Liver (tissue), 3 donors: ENCODE results near the gene BPGM.

Experiments
- ATF3 ChIP-seq: IDR thresholded peaks from 2 replicates; pipeline ENCODE4 v1.6.1; 2016; ENCODE audit warnings: antibody characterized with exemption
- CTCF ChIP-seq: fragments of 150-350 bp; IDR thresholded peaks from 2 replicates; pipeline ENCODE4 v1.5.1; 2017; ENCODE audit warnings: improper control_type of control experiment, low read depth, low read length; ENCODE audit not compliant: missing input control
- GABPA ChIP-seq, 2 donors: IDR thresholded peaks in 1 of 2; conservative IDR thresholded peaks in 1 of 2; 2 replicates each; pipeline ENCODE4 v1.6.1; 2016; ENCODE audit warnings: antibody characterized with exemption in 2 of 2, mild to moderate bottlenecking in 1 of 2, moderate library complexity in 1 of 2
- MAX ChIP-seq: IDR thresholded peaks from 2 replicates; pipeline ENCODE4 v1.6.1; 2016; ENCODE audit warnings: antibody characterized with exemption
- RAD21 ChIP-seq, 2 donors: IDR thresholded peaks; 2 replicates each; pipeline ENCODE4 v1.6.1; 2016; ENCODE audit warnings: antibody characterized with exemption in 2 of 2, mild to moderate bottlenecking in 2 of 2
- REST ChIP-seq: IDR thresholded peaks from 2 replicates; pipeline ENCODE4 v1.6.1; 2016; ENCODE audit warnings: antibody characterized with exemption, mild to moderate bottlenecking
- SP1 ChIP-seq: IDR thresholded peaks from 2 replicates; pipeline ENCODE4 v1.6.1; 2018; ENCODE audit warnings: antibody characterized with exemption, mild to moderate bottlenecking
- YY1 ChIP-seq: IDR thresholded peaks from 2 replicates; pipeline ENCODE4 v1.6.1; 2016; ENCODE audit warnings: antibody characterized with exemption, mild to moderate bottlenecking
- ZBTB33 ChIP-seq: IDR thresholded peaks from 2 replicates; pipeline ENCODE4 v1.6.1; 2016; ENCODE audit warnings: antibody characterized with exemption
- donor health status: healthy.
- donor health status: healthy.

- TF ChIP-seq CTCF, result no peak
- no peak for TF ChIP-seq ATF3
- TF ChIP-seq MAX, result no peak
- no peak for TF ChIP-seq ZBTB33
- TF ChIP-seq GABPA (IDR thresholded peaks at IDR 0.05 in 1 of 2, conservative IDR thresholded peaks at IDR 0.05 in 1 of 2), result no peak
- TF ChIP-seq YY1, result no peak
- TF ChIP-seq REST, result no peak
- no peak for TF ChIP-seq RAD21 (IDR thresholded peaks at IDR 0.05)
- no peak for TF ChIP-seq SP1
Measured at GRCh38 chr7:134651991-134652390, 5.3 kb downstream of the BPGM start.
